HCT116 (cell line): ENCODE measurements around the gene RYR2.

ENCODE experiments used
- CEBPB ChIP-seq: IDR thresholded peaks from 2 replicates; pipeline ENCODE4 v1.6.1; 2012; ENCODE audit warnings: low read depth
- CTCF ChIP-seq, 3 experiments: fragments of 200-600 bp in 1 of 3; sonication (generic) in 1 of 3; IDR thresholded peaks in 2 of 3; conservative IDR thresholded peaks in 1 of 3; 2 replicates each; pipeline ENCODE4 v1.5.1; 2012 to 2017; ENCODE audit warnings: low read depth in 2 of 3, low read length in 2 of 3, antibody characterized with exemption in 1 of 3, borderline replicate concordance in 1 of 3, control low read depth in 1 of 3, mild to moderate bottlenecking in 1 of 3, mixed read lengths in 1 of 3, mixed run types in 1 of 3, moderate library complexity in 1 of 3; ENCODE audit not compliant: insufficient read depth in 1 of 3
- EZH2 ChIP-seq: fragments of 200-600 bp; sonication (generic); IDR thresholded peaks from 2 replicates; pipeline ENCODE4 v1.6.1; 2017; ENCODE audit warnings: antibody characterized with exemption, mixed run types
- JUND ChIP-seq: IDR thresholded peaks from 2 replicates; pipeline ENCODE4 v1.6.1; 2012
- MAX ChIP-seq: IDR thresholded peaks from 2 replicates; pipeline ENCODE4 v1.6.1; 2012
- POLR2A ChIP-seq: IDR thresholded peaks from 2 replicates; pipeline ENCODE4 v1.7.0; 2011; ENCODE audit warnings: borderline replicate concordance; ENCODE audit not compliant: insufficient read depth, insufficient read length; ENCODE audit errors: extremely low read depth
- POLR2AphosphoS5 ChIP-seq: IDR thresholded peaks from 2 replicates; pipeline ENCODE4 v1.6.1; 2011; ENCODE audit warnings: mild to moderate bottlenecking, low read depth, low read length, moderate library complexity

GRCh38 chr1:237429252-237429651, 387.3 kb downstream of the RYR2 start:
- no peak for TF ChIP-seq EZH2
- no peak for TF ChIP-seq CTCF (IDR thresholded peaks at IDR 0.05 in 2 of 3, conservative IDR thresholded peaks at IDR 0.05 in 1 of 3; ENCODE audit: borderline replicate concordance in 1 of 3, insufficient read depth in 1 of 3, low read depth in 2 of 3, low read length in 2 of 3)
- TF ChIP-seq POLR2AphosphoS5 = no peak
- no peak for TF ChIP-seq JUND
- TF ChIP-seq MAX = no peak
- TF ChIP-seq POLR2A = no peak
- no peak for TF ChIP-seq CEBPB
